Mucosa of rectum (tissue), 2 donors: ENCODE measurements around the gene JADE1.

Source experiments
- H3K27ac ChIP-seq, 2 donors: one replicate each; pipeline ENCODE4 v1.7.0; 2013; ENCODE audit warnings: inconsistent platforms in 2 of 2, low read depth in 2 of 2, low read length in 2 of 2
- H3K27me3 ChIP-seq, 2 donors: one replicate each; pipeline ENCODE4 v1.7.0; 2013; ENCODE audit warnings: low read length in 2 of 2; ENCODE audit not compliant: control insufficient read depth in 2 of 2, insufficient read depth in 2 of 2
- H3K36me3 ChIP-seq, 2 donors: one replicate each; pipeline ENCODE4 v1.7.0; 2013; ENCODE audit warnings: low read length in 2 of 2; ENCODE audit not compliant: control insufficient read depth in 2 of 2, insufficient read depth in 2 of 2
- H3K4me1 ChIP-seq, 2 donors: one replicate each; pipeline ENCODE4 v1.7.0; 2013; ENCODE audit warnings: low read length in 2 of 2, mild to moderate bottlenecking in 1 of 2; ENCODE audit not compliant: control insufficient read depth in 2 of 2, insufficient read depth in 2 of 2
- H3K4me3 ChIP-seq, 2 donors: one replicate each; pipeline ENCODE4 v1.7.0; 2013; ENCODE audit warnings: low read length in 2 of 2
- H3K9ac ChIP-seq, 2 donors: one replicate each; pipeline ENCODE4 v1.7.0; 2013; ENCODE audit warnings: low read length in 2 of 2, low read depth in 1 of 2, mild to moderate bottlenecking in 1 of 2
- H3K9me3 ChIP-seq, 2 donors: one replicate each; pipeline ENCODE4 v1.7.0; 2013; ENCODE audit warnings: low read length in 2 of 2; ENCODE audit not compliant: control insufficient read depth in 2 of 2
- donor health status: healthy.
- donor health status: Normal muscosa, but diverticular disease.

JADE1 gene

DNA sequence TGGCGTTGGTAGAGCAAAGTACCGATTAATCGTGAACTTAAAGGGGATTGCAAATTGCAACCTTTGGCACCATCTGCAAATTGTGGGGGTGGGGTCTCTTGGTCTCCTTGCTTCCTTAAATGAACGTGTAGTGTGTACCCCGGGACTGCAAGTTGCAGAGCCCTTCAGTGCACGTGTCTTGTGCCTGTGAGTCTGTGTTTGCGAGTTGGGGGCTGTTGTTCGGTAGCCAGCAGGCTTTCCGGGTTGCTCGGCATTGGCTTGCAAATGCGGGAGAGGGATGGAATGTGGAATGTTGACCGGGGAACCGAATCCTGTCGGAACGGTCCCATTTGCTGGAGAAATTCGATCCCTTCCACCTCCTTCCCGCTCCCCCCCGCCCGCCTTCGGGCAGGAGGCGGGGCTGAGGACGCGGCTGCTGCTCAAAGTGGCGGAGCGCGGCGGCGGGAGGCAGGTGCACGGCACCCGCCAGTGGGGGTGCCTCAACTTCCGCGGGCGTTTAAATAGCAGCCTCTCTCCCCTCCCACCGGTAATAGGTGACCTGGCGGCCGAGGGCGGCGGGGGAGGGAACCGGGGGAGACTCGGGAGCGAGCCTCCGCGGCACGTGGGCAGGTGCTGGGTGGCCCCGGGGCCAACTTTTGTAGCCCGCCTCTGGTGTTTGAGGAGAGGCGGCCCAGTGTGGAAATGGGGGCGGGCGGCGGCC, 1.5 kb downstream of the JADE1 start:
- Histone ChIP-seq H3K36me3 (no peaks in the 10 kb centered on the region), H3K27ac (peak overlapping the region; percentile 78 to 92), H3K4me1 (peaks cover 11 to 12% of the 10 kb centered on the region in 2 donors), H3K27me3 (no peaks in the 10 kb centered on the region), H3K4me3 (peak overlapping the region; percentile 91 to 95), H3K9ac (peak overlapping the region; percentile 60 to 74), H3K9me3 (no peaks in the 10 kb centered on the region)

GRCh38 chr4:128811571-128812441, 2.3 kb downstream of the JADE1 start:
- Histone ChIP-seq H3K36me3 (no peaks in the 10 kb centered on the region), H3K9me3 (no peaks in the 10 kb centered on the region), H3K4me3 (peak overlapping the region; percentile 91 to 95), H3K9ac (peak overlapping the region; percentile 68 to 73), H3K4me1 (peaks cover 11 to 12% of the 10 kb centered on the region in 2 donors), H3K27me3 (no peaks in the 10 kb centered on the region), H3K27ac (peak overlapping the region; percentile 78 to 92)

DNA sequence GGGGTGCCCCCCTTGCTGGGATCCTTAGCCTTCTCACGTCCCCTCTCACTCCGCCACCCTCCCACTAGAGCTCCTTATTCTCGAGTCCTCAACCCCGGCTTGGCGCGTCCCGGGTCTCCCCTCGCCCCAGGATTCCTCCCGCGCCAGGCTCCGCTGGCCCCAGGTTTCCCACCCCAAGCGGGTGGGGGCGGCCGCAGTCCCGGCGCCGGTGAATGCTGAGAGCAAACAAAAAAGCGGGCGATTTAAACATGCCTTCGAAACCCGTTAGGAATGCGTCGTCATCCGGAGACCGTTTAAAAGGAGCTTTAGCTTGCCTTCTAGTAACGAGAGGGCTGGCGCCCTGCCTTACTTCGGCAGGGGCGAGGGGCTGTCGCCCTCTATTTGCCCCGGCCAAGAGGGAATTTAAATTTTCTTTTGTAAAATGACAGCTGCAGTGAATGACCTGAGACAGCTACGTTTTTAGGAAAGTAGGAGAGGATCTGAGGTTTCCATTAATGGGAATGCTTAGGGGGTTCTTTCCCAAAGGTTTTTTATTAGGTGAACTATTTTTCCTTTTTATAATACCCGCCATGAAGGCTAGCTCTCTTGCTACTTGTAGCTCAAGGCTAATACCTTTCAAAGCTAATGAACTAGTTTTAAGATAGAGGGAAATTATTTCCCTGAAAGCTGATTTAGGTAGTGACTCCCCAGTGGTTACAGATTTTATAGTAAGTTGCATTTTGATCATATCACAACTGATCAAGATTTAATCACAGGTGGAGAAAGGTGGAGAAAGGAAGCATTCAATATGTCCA, 3.1 kb downstream of the JADE1 start:
- H3K9ac ChIP-seq = peak overlapping the region; percentile 68 to 73
- H3K4me1 ChIP-seq = peaks cover 11 to 12% of the 10 kb centered on the region in 2 donors
- peak overlapping the region; percentile 78 to 91 for H3K4me3 ChIP-seq
- no peaks in the 10 kb centered on the region for H3K9me3 ChIP-seq
- H3K36me3 ChIP-seq = no peaks in the 10 kb centered on the region
- H3K27ac ChIP-seq = peak overlapping the region; percentile 78 to 92
- no peaks in the 10 kb centered on the region for H3K27me3 ChIP-seq

- Histone ChIP-seq H3K27me3 (no peaks in the 10 kb centered on the region), H3K9ac (no peak overlapping the region), H3K27ac (no peak overlapping the region), H3K4me3 (no peak overlapping the region), H3K4me1 (peaks cover 10 to 12% of the 10 kb centered on the region in 2 donors), H3K9me3 (no peaks in the 10 kb centered on the region), H3K36me3 (no peaks in the 10 kb centered on the region)
Measured at GRCh38 chr4:128813965-128814364, 4.5 kb downstream of the JADE1 start.

GRCh38 chr4:128818442-128818841, 8.9 kb downstream of the JADE1 start:
- H3K36me3 ChIP-seq = no peaks in the 10 kb centered on the region
- no peaks in the 10 kb centered on the region for H3K9me3 ChIP-seq
- no peaks in the 10 kb centered on the region for H3K27me3 ChIP-seq
- peaks cover 0 to 3% of the 10 kb centered on the region in 2 donors for H3K4me1 ChIP-seq
- no peak overlapping the region for H3K9ac ChIP-seq
- no peak overlapping the region for H3K27ac ChIP-seq
- H3K4me3 ChIP-seq = no peak overlapping the region

GRCh38 chr4:128819082-128819742, 9.7 kb downstream of the JADE1 start:
- peaks cover 0 to 3% of the 10 kb centered on the region in 2 donors for H3K4me1 ChIP-seq
- no peaks in the 10 kb centered on the region for H3K9me3 ChIP-seq
- no peaks in the 10 kb centered on the region for H3K27me3 ChIP-seq
- H3K4me3 ChIP-seq = no peak overlapping the region
- H3K36me3 ChIP-seq = no peaks in the 10 kb centered on the region
- no peak overlapping the region for H3K9ac ChIP-seq
- H3K27ac ChIP-seq = no peak overlapping the region

DNA sequence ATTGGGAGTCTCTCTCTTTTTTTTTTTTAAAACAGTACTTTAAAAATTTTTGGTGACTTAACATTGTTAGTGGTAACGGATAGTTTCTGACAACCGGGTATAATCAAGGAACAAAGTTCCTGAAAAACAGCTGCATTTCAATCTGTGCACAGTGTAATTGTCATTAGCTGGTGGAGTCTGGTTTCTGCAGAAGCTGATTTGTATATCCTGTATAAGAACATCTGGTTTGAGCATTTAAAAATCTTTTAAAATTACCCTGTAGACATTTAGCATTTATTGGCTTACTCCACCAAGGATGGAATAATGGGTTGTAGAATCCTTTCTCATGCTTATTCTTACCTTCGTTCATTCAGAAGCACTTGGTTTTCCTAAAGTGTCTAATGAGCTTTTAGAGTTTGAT, 11.2 kb downstream of the JADE1 start:
- peaks cover 0 to 2% of the 10 kb centered on the region in 2 donors for H3K4me1 ChIP-seq
- H3K9ac ChIP-seq = no peak overlapping the region
- no peaks in the 10 kb centered on the region for H3K27me3 ChIP-seq
- H3K27ac ChIP-seq = no peak overlapping the region
- H3K4me3 ChIP-seq = no peak overlapping the region
- H3K36me3 ChIP-seq = no peaks in the 10 kb centered on the region
- H3K9me3 ChIP-seq = no peaks in the 10 kb centered on the region

GRCh38 chr4:128821151-128821550, 11.7 kb downstream of the JADE1 start:
- Histone ChIP-seq H3K36me3 (no peaks in the 10 kb centered on the region), H3K9me3 (no peaks in the 10 kb centered on the region), H3K4me1 (no peaks in the 10 kb centered on the region), H3K4me3 (no peak overlapping the region), H3K27me3 (no peaks in the 10 kb centered on the region), H3K9ac (no peak overlapping the region), H3K27ac (no peak overlapping the region)

DNA sequence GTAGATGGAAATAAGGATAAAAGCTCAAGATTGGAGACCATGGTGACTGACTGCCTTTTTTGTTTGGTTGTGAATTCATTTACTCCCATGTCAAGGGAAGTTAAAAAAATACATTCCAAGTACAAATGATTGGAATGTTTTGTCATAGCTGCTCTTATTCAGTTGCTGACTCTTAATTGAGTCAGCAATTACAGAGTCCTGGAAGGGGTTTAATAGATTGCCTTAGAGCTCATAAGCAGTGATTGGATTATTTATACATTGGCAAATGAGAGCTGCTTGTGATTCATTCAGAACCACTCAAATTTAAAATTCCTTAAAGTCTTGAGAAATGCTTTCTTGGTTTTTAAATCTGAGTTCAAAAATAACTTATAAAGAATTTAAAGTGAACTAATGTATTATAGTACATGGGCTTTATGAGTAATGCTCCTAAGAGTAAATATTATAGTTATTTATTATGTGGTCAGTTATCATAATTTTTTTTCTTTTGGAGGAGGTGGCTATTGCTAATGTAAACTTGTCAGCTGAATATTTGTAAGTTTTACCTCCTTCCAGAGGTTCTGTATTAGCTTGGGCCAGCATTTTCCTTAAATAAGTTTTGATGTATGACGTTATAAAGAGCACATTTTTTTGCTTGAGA, 13.6 kb downstream of the JADE1 start:
- no peaks in the 10 kb centered on the region for H3K9me3 ChIP-seq
- H3K27me3 ChIP-seq = no peaks in the 10 kb centered on the region
- no peaks in the 10 kb centered on the region for H3K4me1 ChIP-seq
- H3K4me3 ChIP-seq = no peak overlapping the region
- H3K27ac ChIP-seq = no peak overlapping the region
- H3K36me3 ChIP-seq = no peaks in the 10 kb centered on the region
- H3K9ac ChIP-seq = no peak overlapping the region
